Peyer's patch (tissue), 4 donors: Measurements from ENCODE around the gene KIRREL1. TPM values are rescaled to one million over a fixed set of nuclear protein-coding genes. Genes with fewer than 3 reads are reported as not detected.
A peak's percentile ranks its signal among the peaks of the same experiment; 100 is the strongest.

Experiments used
- DNase-seq, 3 donors: peaks; one replicate each; pipeline ENCODE4 v3.0.0-alpha.2; 2017 to 2019
- H3K27ac ChIP-seq, 4 donors: fragments of 200-600 bp; sonication (generic); one replicate each; pipeline ENCODE4 v1.5.1; 2016 to 2019
- H3K27me3 ChIP-seq, 2 donors: fragments of 200-600 bp; sonication (generic); one replicate each; pipeline ENCODE4 v1.5.1; 2019
- H3K36me3 ChIP-seq, 3 donors: fragments of 200-600 bp; sonication (generic); one replicate each; pipeline ENCODE4 v1.5.1; 2016 to 2019
- H3K4me1 ChIP-seq, 4 donors: fragments of 200-600 bp; sonication (generic); one replicate each; pipeline ENCODE4 v1.5.1; 2016 to 2019
- H3K4me3 ChIP-seq, 4 donors: fragments of 200-600 bp; sonication (generic); 1 replicate in 3 of 4; 2 replicates in 1 of 4; pipeline ENCODE4 v1.5.1; 2016 to 2019; ENCODE audit warnings: mild to moderate bottlenecking in 1 of 4
- H3K9me3 ChIP-seq, 4 donors: fragments of 200-600 bp; sonication (generic); one replicate each; pipeline ENCODE4 v1.5.1; 2016 to 2019; ENCODE audit warnings: mild to moderate bottlenecking in 1 of 4
- CTCF ChIP-seq, 6 experiments: fragments of 450-650 bp in 4 of 6; fragments of 200-600 bp in 2 of 6; sonication (generic) in 1 of 6; IDR thresholded peaks; one replicate each; pipeline ENCODE4 v1.5.1; 2017 to 2019; ENCODE audit warnings: antibody characterized with exemption in 6 of 6, mild to moderate bottlenecking in 3 of 6, moderate library complexity in 1 of 6
- POLR2A ChIP-seq, 2 donors: fragments of 450-650 bp; IDR thresholded peaks; one replicate each; pipeline ENCODE4 v1.5.1; 2017; ENCODE audit warnings: antibody characterized with exemption in 2 of 2, mild to moderate bottlenecking in 2 of 2, moderate library complexity in 2 of 2
- total RNA-seq, 4 donors: library from RNA; depleted of rRNA; stranded (reverse); fragments of >200 nt; gene quantifications; one replicate each; pipeline ENCODE4 v1.1.0, GENCODE V29; 2016

Gene KIRREL1
- total RNA-seq, 4 donors from 2014 or later: 2.8 to 29.7 (median 11.1) TPM

DNA sequence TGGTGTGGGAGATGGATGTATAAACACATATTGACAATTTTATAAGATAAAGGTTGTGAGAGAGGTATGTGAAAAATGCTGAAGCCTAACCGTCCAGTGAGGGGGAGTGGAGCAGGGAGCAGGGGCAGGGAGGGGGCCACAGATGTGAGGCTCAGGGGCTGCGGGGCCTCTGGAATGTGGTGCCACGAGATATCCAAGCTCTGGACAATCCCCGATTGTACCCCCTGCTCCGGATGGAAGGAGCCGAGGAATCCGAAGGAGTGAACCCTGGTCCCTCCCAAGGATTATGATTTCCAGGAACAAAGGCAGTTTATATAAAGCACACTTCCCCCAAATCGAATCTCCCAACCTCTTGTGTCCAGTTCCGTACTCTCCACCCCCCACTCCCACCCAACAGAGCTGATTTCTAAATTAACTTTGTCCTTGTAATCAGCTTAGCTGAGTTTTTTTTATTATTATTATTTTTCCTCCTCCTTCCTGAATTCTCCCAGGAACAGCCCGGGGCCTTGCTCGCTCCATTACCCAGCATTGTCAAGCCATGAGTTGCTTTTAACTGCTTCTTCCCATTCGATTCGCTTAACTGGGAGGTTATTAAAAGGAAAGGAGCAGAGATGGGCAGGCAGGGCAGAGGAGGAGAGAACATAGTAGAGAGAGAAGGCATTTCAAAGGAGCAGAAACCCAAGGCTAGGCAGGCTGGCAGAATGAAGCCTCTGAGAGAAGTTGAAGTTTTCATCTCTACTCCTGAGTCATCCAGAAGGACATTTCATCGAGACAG, 9.4 kb downstream of the KIRREL1 start:
- Histone ChIP-seq H3K9me3 (no peaks in the 10 kb centered on the region), H3K27ac (peak overlapping the region in 3 of 4 donors; percentile 20 to 55 (median 42)), H3K4me3 (no peak overlapping the region), H3K27me3 (no peaks in the 10 kb centered on the region), H3K4me1 (peaks cover 0 to 23% (median 0%) of the 10 kb centered on the region in 4 donors), H3K36me3 (no peaks in the 10 kb centered on the region)
- TF ChIP-seq CTCF (IDR thresholded peaks at IDR 0.05): no peak
- TF ChIP-seq POLR2A (IDR thresholded peaks at IDR 0.05): no peak
- DNase-seq: no peak

DNA sequence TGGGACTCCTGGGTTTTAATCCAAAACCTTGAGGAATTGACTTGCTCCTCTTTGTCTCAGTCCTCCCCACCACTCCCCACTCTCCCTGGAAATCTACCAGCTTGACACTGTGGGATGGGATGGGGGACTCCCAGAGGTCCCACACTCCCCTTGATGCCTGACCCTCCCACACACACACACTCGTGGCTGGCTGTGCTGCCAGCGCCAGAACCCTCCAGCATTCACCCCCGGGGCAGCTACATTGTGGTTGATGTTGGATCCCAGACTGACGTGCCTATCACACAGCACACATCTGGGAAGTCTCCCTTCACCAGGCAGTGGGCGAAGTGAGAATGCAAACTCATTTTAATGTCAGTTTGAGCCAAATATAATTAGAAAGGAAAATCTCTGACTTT, 10.0 kb downstream of the KIRREL1 start:
- H3K27ac ChIP-seq: peak overlapping the region in 3 of 4 donors; percentile 20 to 55 (median 42)
- no peak overlapping the region for H3K4me3 ChIP-seq
- no peaks in the 10 kb centered on the region for H3K36me3 ChIP-seq
- no peak for DNase-seq
- TF ChIP-seq CTCF (IDR thresholded peaks at IDR 0.05): no peak
- TF ChIP-seq POLR2A (IDR thresholded peaks at IDR 0.05): no peak
- H3K27me3 ChIP-seq: no peaks in the 10 kb centered on the region
- H3K4me1 ChIP-seq: peaks cover 0 to 28% (median 0%) of the 10 kb centered on the region in 4 donors
- H3K9me3 ChIP-seq: no peaks in the 10 kb centered on the region

DNA sequence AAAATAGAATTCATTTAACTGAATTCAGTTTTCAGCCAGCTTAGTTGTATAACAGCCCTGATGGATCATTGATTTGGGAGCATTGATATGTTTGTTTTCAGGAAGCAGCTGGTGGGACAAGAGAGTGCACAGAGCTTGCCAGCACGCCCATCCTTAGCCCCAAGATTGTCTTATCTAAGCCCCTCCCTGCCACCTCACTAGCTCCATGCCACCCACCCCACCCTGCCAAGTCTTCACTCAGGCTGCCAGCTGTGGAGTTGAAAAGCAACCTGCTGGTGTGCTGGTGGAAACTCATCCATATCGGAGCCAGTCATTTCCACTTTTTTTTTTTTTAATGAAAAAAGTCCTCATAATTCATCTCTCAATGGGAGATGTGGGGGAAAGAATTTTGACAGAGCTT, 11.8 kb downstream of the KIRREL1 start:
- DNase-seq: no peak
- Histone ChIP-seq H3K27ac (no peak overlapping the region), H3K4me3 (no peak overlapping the region), H3K9me3 (no peaks in the 10 kb centered on the region), H3K4me1 (peaks cover 0 to 31% (median 4%) of the 10 kb centered on the region in 4 donors), H3K27me3 (no peaks in the 10 kb centered on the region), H3K36me3 (no peaks in the 10 kb centered on the region)
- TF ChIP-seq CTCF (IDR thresholded peaks at IDR 0.05): no peak
- no peak for TF ChIP-seq POLR2A (IDR thresholded peaks at IDR 0.05)

GRCh38 chr1:158007180-158007579, 13.7 kb downstream of the KIRREL1 start:
- Histone ChIP-seq H3K4me1 (peaks cover 0 to 32% (median 4%) of the 10 kb centered on the region in 4 donors), H3K27me3 (no peaks in the 10 kb centered on the region), H3K4me3 (no peak overlapping the region), H3K36me3 (no peaks in the 10 kb centered on the region), H3K9me3 (no peaks in the 10 kb centered on the region), H3K27ac (peak overlapping the region in 3 of 4 donors; percentile 52 to 80 (median 76))
- TF ChIP-seq CTCF (IDR thresholded peaks at IDR 0.05) (no peak), POLR2A (IDR thresholded peaks at IDR 0.05) (no peak)
- DNase-seq: no peak

- Histone ChIP-seq H3K4me3 (no peak overlapping the region), H3K4me1 (peaks cover 0 to 32% (median 4%) of the 10 kb centered on the region in 4 donors), H3K27me3 (no peaks in the 10 kb centered on the region), H3K27ac (peak overlapping the region; percentile 52 to 80 (median 64)), H3K36me3 (no peaks in the 10 kb centered on the region), H3K9me3 (no peaks in the 10 kb centered on the region)
- DNase-seq: no peak
- TF ChIP-seq CTCF (IDR thresholded peaks at IDR 0.05) (no peak), POLR2A (IDR thresholded peaks at IDR 0.05) (no peak)
Observed at GRCh38 chr1:158007667-158008386, 14.4 kb downstream of the KIRREL1 start.
